ENCODE data around the gene MTG2.

GRCh38 chr20:62147528-62147927 lies 35.3 kb upstream of the MTG2 start:
- TF ChIP-seq, protein P1, sequence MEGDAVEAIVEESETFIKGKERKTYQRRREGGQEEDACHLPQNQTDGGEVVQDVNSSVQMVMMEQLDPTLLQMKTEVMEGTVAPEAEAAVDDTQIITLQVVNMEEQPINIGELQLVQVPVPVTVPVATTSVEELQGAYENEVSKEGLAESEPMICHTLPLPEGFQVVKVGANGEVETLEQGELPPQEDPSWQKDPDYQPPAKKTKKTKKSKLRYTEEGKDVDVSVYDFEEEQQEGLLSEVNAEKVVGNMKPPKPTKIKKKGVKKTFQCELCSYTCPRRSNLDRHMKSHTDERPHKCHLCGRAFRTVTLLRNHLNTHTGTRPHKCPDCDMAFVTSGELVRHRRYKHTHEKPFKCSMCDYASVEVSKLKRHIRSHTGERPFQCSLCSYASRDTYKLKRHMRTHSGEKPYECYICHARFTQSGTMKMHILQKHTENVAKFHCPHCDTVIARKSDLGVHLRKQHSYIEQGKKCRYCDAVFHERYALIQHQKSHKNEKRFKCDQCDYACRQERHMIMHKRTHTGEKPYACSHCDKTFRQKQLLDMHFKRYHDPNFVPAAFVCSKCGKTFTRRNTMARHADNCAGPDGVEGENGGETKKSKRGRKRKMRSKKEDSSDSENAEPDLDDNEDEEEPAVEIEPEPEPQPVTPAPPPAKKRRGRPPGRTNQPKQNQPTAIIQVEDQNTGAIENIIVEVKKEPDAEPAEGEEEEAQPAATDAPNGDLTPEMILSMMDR (IDR thresholded peaks at IDR 0.05; ENCODE audit: low read depth, low read length, poor library complexity, severe bottlenecking): no peak
- TF ChIP-seq EZH2phosphoT487 (IDR thresholded peaks at IDR 0.05; ENCODE audit: borderline replicate concordance, low read length): no peak
